ENCODE data around the gene CDC42BPB.
A peak's percentile ranks its signal among the peaks of the same experiment; 100 is the strongest.

The CDC42BPB gene

GRCh38 chr14:103091041-103091882 is 33.9 kb upstream of the CDC42BPB start:
- Histone ChIP-seq H3K27ac (ENCODE audit: extremely low read depth, low read depth, low read length) (peak overlapping the region; percentile 53; the same call in 1 of the 2 replicates), H3K4me1 (ENCODE audit: control insufficient read depth, insufficient read depth, low read length) (no peaks in the 10 kb centered on the region; the same call in 1 of the 2 replicates), H3K9me3 (ENCODE audit: control insufficient read depth, insufficient read depth, low read depth, low read length) (no peaks in the 10 kb centered on the region), H3K36me3 (ENCODE audit: control insufficient read depth in 2 of 2, insufficient read depth in 1 of 2, low read length in 2 of 2) (no peaks in the 10 kb centered on the region), H3K4me3 (ENCODE audit: low read depth, low read length) (peak overlapping the region; percentile 16)
- POLR2A ChIA-PET = no interaction called here
- CTCF ChIA-PET = interaction anchor here (0.5 to 2.1 kb wide), 6 partner anchors 8 to 405 kb away, joined by 3 to 7 read pairs (median 4); partner anchors contain the start of gene LBHD2
- TF ChIP-seq HOXC10 (CRISPR knock-in tag; IDR thresholded peaks at IDR 0.05) (no peak), ZNF16 (tag by site-specific recombination; IDR thresholded peaks at IDR 0.05; ENCODE audit: low read depth) (no peak), EGR2 (tag by site-specific recombination; IDR thresholded peaks at IDR 0.05; ENCODE audit: low read depth) (peak; percentile 63), ZNF777 (tag by site-specific recombination; IDR thresholded peaks at IDR 0.05; ENCODE audit: borderline replicate concordance) (0 out of 2 replicates have a peak, but pooled peaks have one; percentile 31), ZBTB20 (tag by site-specific recombination; IDR thresholded peaks at IDR 0.05) (peak; percentile 36; the same call in 1 of the 2 replicates), GLIS2 (tag by site-specific recombination; IDR thresholded peaks at IDR 0.05) (peak; percentile 50), ZNF692 (tag by site-specific recombination; IDR thresholded peaks at IDR 0.05) (peak; percentile 73; the same call in 1 of the 2 replicates), FEZF1 (tag by site-specific recombination; IDR thresholded peaks at IDR 0.05) (no peak), ZNF24 (tag by site-specific recombination; IDR thresholded peaks at IDR 0.05) (0 out of 2 replicates have a peak, but pooled peaks have one; percentile 18), ZFP41 (tag by site-specific recombination; IDR thresholded peaks at IDR 0.05; ENCODE audit: borderline replicate concordance) (no peak), ZNF629 (tag by site-specific recombination; IDR thresholded peaks at IDR 0.05) (0 out of 2 replicates have a peak, but pooled peaks have one; percentile 13), ZBTB26 (tag by site-specific recombination; optimal IDR thresholded peaks at IDR 0.05) (peak; percentile 34), ZNF561 (tag by site-specific recombination; IDR thresholded peaks at IDR 0.05; ENCODE audit: borderline replicate concordance) (no peak), ZBTB8A (tag by site-specific recombination; IDR thresholded peaks at IDR 0.05) (peak; percentile 45; the same call in 1 of the 2 replicates), ZNF350 (tag by site-specific recombination; IDR thresholded peaks at IDR 0.05) (no peak), ZNF335 (tag by site-specific recombination; conservative IDR thresholded peaks at IDR 0.05) (peak; percentile 63), ZIC2 (tag by site-specific recombination; IDR thresholded peaks at IDR 0.05) (peak; percentile 53; the same call in 1 of the 2 replicates), KLF1 (tag by site-specific recombination; IDR thresholded peaks at IDR 0.05) (peak; percentile 87), ZNF223 (tag by site-specific recombination; IDR thresholded peaks at IDR 0.05) (no peak), SP3 (tag by site-specific recombination; IDR thresholded peaks at IDR 0.05) (peak; percentile 31), ZBTB11 (tag by site-specific recombination; conservative IDR thresholded peaks at IDR 0.05; ENCODE audit: low read depth) (no peak), ZNF768 (tag by site-specific recombination; IDR thresholded peaks at IDR 0.05) (no peak), ZFHX2 (tag by site-specific recombination; conservative IDR thresholded peaks at IDR 0.05) (peak; percentile 93)
- TF ChIP-seq, protein P1, sequence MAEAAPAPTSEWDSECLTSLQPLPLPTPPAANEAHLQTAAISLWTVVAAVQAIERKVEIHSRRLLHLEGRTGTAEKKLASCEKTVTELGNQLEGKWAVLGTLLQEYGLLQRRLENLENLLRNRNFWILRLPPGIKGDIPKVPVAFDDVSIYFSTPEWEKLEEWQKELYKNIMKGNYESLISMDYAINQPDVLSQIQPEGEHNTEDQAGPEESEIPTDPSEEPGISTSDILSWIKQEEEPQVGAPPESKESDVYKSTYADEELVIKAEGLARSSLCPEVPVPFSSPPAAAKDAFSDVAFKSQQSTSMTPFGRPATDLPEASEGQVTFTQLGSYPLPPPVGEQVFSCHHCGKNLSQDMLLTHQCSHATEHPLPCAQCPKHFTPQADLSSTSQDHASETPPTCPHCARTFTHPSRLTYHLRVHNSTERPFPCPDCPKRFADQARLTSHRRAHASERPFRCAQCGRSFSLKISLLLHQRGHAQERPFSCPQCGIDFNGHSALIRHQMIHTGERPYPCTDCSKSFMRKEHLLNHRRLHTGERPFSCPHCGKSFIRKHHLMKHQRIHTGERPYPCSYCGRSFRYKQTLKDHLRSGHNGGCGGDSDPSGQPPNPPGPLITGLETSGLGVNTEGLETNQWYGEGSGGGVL (tag by site-specific recombination; IDR thresholded peaks at IDR 0.05) = peak; percentile 38; the same call in 1 of the 2 replicates
- TF ChIP-seq, protein P2, sequence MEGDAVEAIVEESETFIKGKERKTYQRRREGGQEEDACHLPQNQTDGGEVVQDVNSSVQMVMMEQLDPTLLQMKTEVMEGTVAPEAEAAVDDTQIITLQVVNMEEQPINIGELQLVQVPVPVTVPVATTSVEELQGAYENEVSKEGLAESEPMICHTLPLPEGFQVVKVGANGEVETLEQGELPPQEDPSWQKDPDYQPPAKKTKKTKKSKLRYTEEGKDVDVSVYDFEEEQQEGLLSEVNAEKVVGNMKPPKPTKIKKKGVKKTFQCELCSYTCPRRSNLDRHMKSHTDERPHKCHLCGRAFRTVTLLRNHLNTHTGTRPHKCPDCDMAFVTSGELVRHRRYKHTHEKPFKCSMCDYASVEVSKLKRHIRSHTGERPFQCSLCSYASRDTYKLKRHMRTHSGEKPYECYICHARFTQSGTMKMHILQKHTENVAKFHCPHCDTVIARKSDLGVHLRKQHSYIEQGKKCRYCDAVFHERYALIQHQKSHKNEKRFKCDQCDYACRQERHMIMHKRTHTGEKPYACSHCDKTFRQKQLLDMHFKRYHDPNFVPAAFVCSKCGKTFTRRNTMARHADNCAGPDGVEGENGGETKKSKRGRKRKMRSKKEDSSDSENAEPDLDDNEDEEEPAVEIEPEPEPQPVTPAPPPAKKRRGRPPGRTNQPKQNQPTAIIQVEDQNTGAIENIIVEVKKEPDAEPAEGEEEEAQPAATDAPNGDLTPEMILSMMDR (tag by site-specific recombination; IDR thresholded peaks at IDR 0.05) = peak; percentile 62; the same call in 1 of the 2 replicates
